ENCODE results near the gene KCNA2.

The KCNA2 gene

GRCh38 chr1:110605901-110606656 is at the start of gene KCNA2:
KCNA2 (minus strand) TSS chr1:110606358; CDS start chr1:110604782, 1,576 bp downstream.
- Mint-ChIP-seq H3K27ac (no peak within 1 kb of the TSS), H3K9me3 (no peaks in the 10 kb centered on the region), H3K36me3 (ENCODE audit: low read depth) (no peaks in the 10 kb centered on the region), H3K4me1 (ENCODE audit: low read depth) (peaks cover 17% of the 10 kb centered on the region), H3K27me3 (peaks cover 66% of the 10 kb centered on the region), H3K4me3 (peak within 1 kb of the TSS; percentile 78)
- DNase-seq = peak; percentile 49

GRCh38 chr1:110650609-110651008 is 44.5 kb upstream of the KCNA2 start:
- DNase-seq = no peak
- H3K27ac Mint-ChIP-seq = no peak overlapping the region
- no peaks in the 10 kb centered on the region for H3K27me3 Mint-ChIP-seq
- H3K36me3 Mint-ChIP-seq (ENCODE audit: low read depth) = peaks cover 15% of the 10 kb centered on the region
- H3K4me3 Mint-ChIP-seq = no peak overlapping the region
- peaks cover 28% of the 10 kb centered on the region for H3K4me1 Mint-ChIP-seq (ENCODE audit: low read depth)
- no peaks in the 10 kb centered on the region for H3K9me3 Mint-ChIP-seq

GRCh38 chr1:110648417-110648816 is 42.3 kb upstream of the KCNA2 start:
- Mint-ChIP-seq H3K4me3 (no peak overlapping the region), H3K27me3 (no peaks in the 10 kb centered on the region), H3K4me1 (ENCODE audit: low read depth) (peaks cover 31% of the 10 kb centered on the region), H3K9me3 (no peaks in the 10 kb centered on the region), H3K27ac (no peak overlapping the region), H3K36me3 (ENCODE audit: low read depth) (peaks cover 4% of the 10 kb centered on the region)
- DNase-seq = no peak

DNA sequence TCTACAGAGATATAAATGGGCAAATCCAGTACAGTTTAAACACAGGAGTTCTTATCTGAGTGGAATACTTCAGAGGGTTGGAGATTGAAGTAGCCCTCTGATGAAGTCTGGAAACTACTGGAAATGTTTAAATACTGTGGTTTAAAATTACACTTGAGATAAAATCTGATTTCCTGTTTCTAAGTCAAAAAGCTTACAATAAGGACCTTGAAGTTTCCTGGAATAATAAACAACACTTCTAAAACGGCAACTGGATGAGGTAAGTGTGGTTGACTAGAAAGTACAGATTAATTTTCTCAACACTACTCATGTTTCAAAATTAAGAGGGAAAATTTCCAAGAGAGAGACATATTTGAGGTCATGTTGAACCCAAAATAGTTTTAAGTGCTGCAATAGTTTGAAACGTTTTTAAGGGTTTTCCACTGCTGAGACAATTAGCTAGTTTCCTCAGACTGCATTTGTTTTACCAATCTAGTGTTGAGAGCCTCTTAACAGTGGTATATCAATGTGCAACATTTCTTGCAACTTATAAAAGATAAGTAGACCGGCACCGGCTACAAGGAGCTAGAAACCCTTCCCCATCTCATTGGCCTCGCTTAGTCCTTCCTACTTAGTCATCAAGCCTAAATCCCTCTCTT is 41.2 kb upstream of the KCNA2 start:
- peaks cover 2% of the 10 kb centered on the region for H3K9me3 Mint-ChIP-seq
- H3K4me3 Mint-ChIP-seq = no peak overlapping the region
- H3K4me1 Mint-ChIP-seq (ENCODE audit: low read depth) = peaks cover 38% of the 10 kb centered on the region
- H3K27ac Mint-ChIP-seq = no peak overlapping the region
- DNase-seq = no peak
- no peaks in the 10 kb centered on the region for H3K36me3 Mint-ChIP-seq (ENCODE audit: low read depth)
- no peaks in the 10 kb centered on the region for H3K27me3 Mint-ChIP-seq

- Mint-ChIP-seq H3K4me1 (ENCODE audit: low read depth) (peaks cover 43% of the 10 kb centered on the region), H3K9me3 (peaks cover 4% of the 10 kb centered on the region)
These were observed 39.9 kb upstream of the KCNA2 start for GRCh38 chr1:110645821-110646735.

DNA sequence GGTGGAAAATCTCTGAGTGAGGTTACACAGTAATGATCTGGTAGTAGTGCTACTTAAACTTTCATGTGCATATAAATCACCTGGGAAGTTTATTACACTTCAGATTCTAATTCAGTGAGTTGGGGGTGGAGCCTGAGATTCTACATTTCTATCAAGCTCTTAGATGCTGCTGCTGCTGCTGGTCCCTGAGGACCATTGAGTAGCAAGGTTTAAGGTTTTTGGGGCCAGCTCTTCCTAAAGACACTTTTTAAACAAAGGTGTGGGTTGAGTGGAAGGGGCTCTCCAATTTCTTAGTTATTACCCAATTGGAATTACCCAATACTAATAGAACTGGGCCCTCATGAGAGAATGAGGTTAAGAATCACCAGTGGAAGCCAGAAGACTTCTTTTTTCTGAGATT is 39.1 kb upstream of the KCNA2 start:
- H3K4me3 Mint-ChIP-seq = no peak overlapping the region
- peaks cover 8% of the 10 kb centered on the region for H3K9me3 Mint-ChIP-seq
- DNase-seq = no peak
- no peaks in the 10 kb centered on the region for H3K27me3 Mint-ChIP-seq
- no peaks in the 10 kb centered on the region for H3K36me3 Mint-ChIP-seq (ENCODE audit: low read depth)
- peak overlapping the region; percentile 7 for H3K27ac Mint-ChIP-seq
- peaks cover 41% of the 10 kb centered on the region for H3K4me1 Mint-ChIP-seq (ENCODE audit: low read depth)

More at GRCh38 chr1:110645821-110646735, 39.9 kb upstream of the KCNA2 start:
- H3K27me3 Mint-ChIP-seq = no peaks in the 10 kb centered on the region
- no peaks in the 10 kb centered on the region for H3K36me3 Mint-ChIP-seq (ENCODE audit: low read depth)
- H3K4me3 Mint-ChIP-seq = peak overlapping the region; percentile 55
- DNase-seq = no peak
- no peak overlapping the region for H3K27ac Mint-ChIP-seq

- H3K4me3 Mint-ChIP-seq = no peak overlapping the region
- no peak for DNase-seq
These were observed 37.8 kb upstream of the KCNA2 start for GRCh38 chr1:110643879-110644472.

GRCh38 chr1:110639724-110640386 is 33.7 kb upstream of the KCNA2 start:
- no peaks in the 10 kb centered on the region for H3K36me3 Mint-ChIP-seq (ENCODE audit: low read depth)
- H3K9me3 Mint-ChIP-seq = peaks cover 11% of the 10 kb centered on the region
- H3K27me3 Mint-ChIP-seq = no peaks in the 10 kb centered on the region
- no peak overlapping the region for H3K4me3 Mint-ChIP-seq
- no peak for DNase-seq
- peaks cover 87% of the 10 kb centered on the region for H3K4me1 Mint-ChIP-seq (ENCODE audit: low read depth)
- peak overlapping the region; percentile 7 for H3K27ac Mint-ChIP-seq

More at GRCh38 chr1:110643879-110644472, 37.8 kb upstream of the KCNA2 start:
- Mint-ChIP-seq H3K27me3 (no peaks in the 10 kb centered on the region), H3K4me1 (ENCODE audit: low read depth) (peaks cover 53% of the 10 kb centered on the region), H3K9me3 (peaks cover 11% of the 10 kb centered on the region), H3K27ac (peak overlapping the region; percentile 15), H3K36me3 (ENCODE audit: low read depth) (no peaks in the 10 kb centered on the region)

DNA sequence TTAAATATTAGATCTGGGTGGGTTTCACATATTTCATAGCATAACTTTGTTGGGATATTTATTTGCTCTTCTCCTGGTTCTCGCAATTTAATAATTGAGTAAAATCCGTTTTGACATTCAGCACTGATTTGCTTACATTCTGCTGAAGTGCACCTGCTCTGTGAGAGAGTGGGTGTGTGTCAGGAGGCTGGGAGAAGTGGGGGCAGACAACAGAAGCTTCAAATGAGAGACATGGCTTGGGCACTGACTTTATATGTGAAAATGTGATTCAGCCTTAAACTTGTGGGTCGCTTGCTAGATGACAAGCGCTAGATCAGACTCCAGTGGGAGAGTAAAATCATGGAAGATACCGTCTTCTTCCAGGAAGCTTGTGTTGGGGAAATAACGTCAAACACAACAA is 32.4 kb upstream of the KCNA2 start:
- Mint-ChIP-seq H3K36me3 (ENCODE audit: low read depth) (no peaks in the 10 kb centered on the region), H3K4me1 (ENCODE audit: low read depth) (peaks cover 89% of the 10 kb centered on the region)

DNA sequence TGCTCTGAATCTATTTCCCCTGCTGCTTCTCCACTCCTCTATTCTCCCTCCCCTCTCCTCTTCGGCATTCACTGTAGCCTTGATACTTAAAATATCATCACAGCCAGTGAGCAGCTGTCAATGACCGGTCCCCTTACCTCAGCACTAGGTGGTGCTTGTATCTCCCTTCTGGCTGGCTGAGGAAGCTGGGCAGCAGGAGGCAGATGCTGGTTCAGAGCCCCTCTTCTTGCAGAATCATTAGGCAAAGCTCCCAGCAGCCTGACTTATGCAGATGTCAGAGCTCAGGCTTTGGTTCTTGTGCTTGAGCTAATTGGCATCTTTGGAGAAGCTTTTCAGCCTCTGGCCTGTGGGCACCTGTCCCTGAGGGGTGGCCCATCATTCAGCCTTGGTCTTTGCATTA is 31.9 kb upstream of the KCNA2 start:
- Mint-ChIP-seq H3K4me1 (ENCODE audit: low read depth) (peaks cover 89% of the 10 kb centered on the region), H3K36me3 (ENCODE audit: low read depth) (no peaks in the 10 kb centered on the region), H3K27me3 (no peaks in the 10 kb centered on the region), H3K4me3 (no peak overlapping the region), H3K9me3 (peaks cover 11% of the 10 kb centered on the region), H3K27ac (no peak overlapping the region)
- DNase-seq = no peak

More for the DNA sequence above, 32.4 kb upstream of the KCNA2 start:
- H3K4me3 Mint-ChIP-seq = no peak overlapping the region
- H3K27me3 Mint-ChIP-seq = no peaks in the 10 kb centered on the region
- DNase-seq = no peak
- no peak overlapping the region for H3K27ac Mint-ChIP-seq
- peaks cover 11% of the 10 kb centered on the region for H3K9me3 Mint-ChIP-seq

- H3K27ac Mint-ChIP-seq = peak overlapping the region; percentile 5
- no peaks in the 10 kb centered on the region for H3K36me3 Mint-ChIP-seq (ENCODE audit: low read depth)
- H3K27me3 Mint-ChIP-seq = no peaks in the 10 kb centered on the region
- DNase-seq = no peak
- H3K4me3 Mint-ChIP-seq = no peak overlapping the region
- peaks cover 9% of the 10 kb centered on the region for H3K9me3 Mint-ChIP-seq
- H3K4me1 Mint-ChIP-seq (ENCODE audit: low read depth) = peaks cover 85% of the 10 kb centered on the region
These were observed 31.3 kb upstream of the KCNA2 start for GRCh38 chr1:110637475-110637874.

DNA sequence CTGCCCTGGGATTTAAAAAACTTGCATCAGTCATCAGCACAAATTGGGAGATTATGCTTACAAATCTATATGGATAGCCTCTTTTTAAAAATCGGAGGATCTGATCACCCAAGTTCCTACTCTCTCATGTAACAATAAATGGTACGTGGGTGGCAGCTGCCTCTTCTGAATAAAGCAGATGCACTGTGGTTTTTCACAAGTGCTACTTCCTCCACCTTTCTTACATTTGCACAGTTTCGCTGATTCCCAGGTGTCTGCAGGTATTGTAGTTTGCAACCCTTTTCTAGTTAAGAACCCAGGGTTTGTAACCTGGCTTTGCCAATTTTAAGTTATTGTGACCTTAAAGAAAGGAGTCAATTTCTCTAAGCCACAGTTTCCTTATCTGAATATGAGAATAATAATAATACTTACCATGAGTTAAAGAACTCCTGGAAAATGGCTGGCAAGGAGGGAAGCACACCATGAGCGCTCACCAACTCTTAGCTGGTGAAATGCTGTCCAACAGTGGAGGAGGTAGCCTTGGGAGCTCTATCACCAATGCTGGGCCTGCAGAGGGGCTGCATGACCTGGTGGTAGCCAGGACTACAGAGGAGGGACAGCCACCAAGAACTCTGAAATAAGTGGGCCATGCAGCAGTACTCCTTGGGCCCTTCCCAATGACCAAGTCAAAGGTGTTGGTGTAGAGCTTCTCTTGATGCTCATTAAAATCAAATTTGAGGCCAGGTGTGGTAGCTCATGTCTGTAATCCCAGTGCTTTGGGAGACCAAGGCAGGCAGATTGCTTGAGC is 30.2 kb upstream of the KCNA2 start:
- Mint-ChIP-seq H3K4me1 (ENCODE audit: low read depth) (peaks cover 77% of the 10 kb centered on the region), H3K36me3 (ENCODE audit: low read depth) (no peaks in the 10 kb centered on the region)
- DNase-seq = no peak

DNA sequence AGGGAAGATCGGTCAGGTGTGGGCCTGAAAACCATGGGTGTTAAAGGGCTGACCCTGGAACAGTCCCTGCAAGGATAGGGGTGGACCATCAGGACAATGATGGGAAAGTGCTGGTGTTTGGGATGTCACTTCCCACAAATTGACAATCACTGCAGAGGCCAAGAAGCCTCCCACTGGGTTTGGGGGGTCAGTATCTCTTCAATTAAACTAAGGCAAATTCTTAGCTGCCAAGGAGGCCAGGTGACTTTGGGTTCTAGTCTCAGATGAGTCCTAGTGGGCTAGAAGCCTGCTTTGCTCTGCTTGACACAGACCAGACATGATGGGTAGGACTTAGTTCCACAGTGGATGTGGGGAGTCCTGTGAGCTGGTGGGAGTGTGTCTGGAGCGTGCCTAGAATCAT is 29.3 kb upstream of the KCNA2 start:
- Mint-ChIP-seq H3K36me3 (ENCODE audit: low read depth) (no peaks in the 10 kb centered on the region), H3K9me3 (peaks cover 5% of the 10 kb centered on the region), H3K4me3 (peak overlapping the region; percentile 58), H3K27ac (peak overlapping the region; percentile 95), H3K27me3 (no peaks in the 10 kb centered on the region), H3K4me1 (ENCODE audit: low read depth) (peaks cover 74% of the 10 kb centered on the region)
- DNase-seq = no peak

More for the DNA sequence above, 30.2 kb upstream of the KCNA2 start:
- Mint-ChIP-seq H3K9me3 (peaks cover 6% of the 10 kb centered on the region), H3K27me3 (no peaks in the 10 kb centered on the region), H3K27ac (peak overlapping the region; percentile 95), H3K4me3 (peak overlapping the region; percentile 58)
